Esophagus squamous epithelium (tissue), 5 donors: ENCODE data around the gene MRM2. TPM values are rescaled to one million over a fixed set of nuclear protein-coding genes. Genes with fewer than 3 reads are reported as not detected.

Experiments used
- DNase-seq: peaks from one replicate; lab custom pipeline; 2025; lab: John Stamatoyannopoulos, UW
- H3K27ac ChIP-seq, 4 donors: fragments of 200-600 bp; sonication (generic); one replicate each; pipeline ENCODE4 v1.5.1; 2016 to 2019; ENCODE audit warnings: mild to moderate bottlenecking in 1 of 4
- H3K27me3 ChIP-seq, 4 donors: fragments of 200-600 bp; sonication (generic); 1 replicate in 3 of 4; 2 replicates in 1 of 4; pipeline versions ENCODE4 v1.5.1 to v1.6.0; 2017 to 2021; ENCODE audit warnings: antibody characterized with exemption in 1 of 4
- H3K36me3 ChIP-seq, 3 donors: fragments of 200-600 bp; sonication (generic); one replicate each; pipeline ENCODE4 v1.5.1; 2016 to 2019
- H3K4me1 ChIP-seq, 3 donors: fragments of 200-600 bp; sonication (generic); one replicate each; pipeline ENCODE4 v1.5.1; 2017 to 2019
- H3K4me3 ChIP-seq, 4 donors: fragments of 200-600 bp; sonication (generic); 1 replicate in 3 of 4; 2 replicates in 1 of 4; pipeline ENCODE4 v1.5.1; 2016 to 2019; ENCODE audit warnings: mild to moderate bottlenecking in 2 of 4, moderate library complexity in 1 of 4
- H3K9me3 ChIP-seq, 3 donors: fragments of 200-600 bp; sonication (generic); one replicate each; pipeline ENCODE4 v1.5.1; 2016 to 2019
- POLR2A ChIP-seq, 4 donors: fragments of 450-650 bp; IDR thresholded peaks; one replicate each; pipeline ENCODE4 v1.6.1; 2017; ENCODE audit warnings: antibody characterized with exemption in 4 of 4, mild to moderate bottlenecking in 4 of 4, moderate library complexity in 3 of 4
- WGBS, 2 donors: methylation state at CpG; one replicate each; pipeline ENCODE4 v1.1.5; 2018; 5-methylcytosine and 5-hydroxymethylcytosine counted together
- intact Hi-C: fragments of 100-400 bp; cut with DNase I; formaldehyde crosslinking; loops from one replicate; pipeline ENCODE4 v1.15.0; 2022
- total RNA-seq, 4 donors: library from RNA; depleted of rRNA; stranded (reverse); fragments of >200 nt; gene quantifications; one replicate each; pipeline ENCODE4 v1.1.0, GENCODE V29; 2016
- TF ChIP-seq, protein P1 (sequence below), 6 experiments: fragments of 450-650 bp in 4 of 6; fragments of 200-600 bp in 2 of 6; sonication (generic) in 2 of 6; IDR thresholded peaks; one replicate each; pipeline ENCODE4 v1.5.1; 2016 to 2019; ENCODE audit warnings: antibody characterized with exemption in 6 of 6, mild to moderate bottlenecking in 4 of 6, moderate library complexity in 4 of 6
- donor health status: DM: yes; HTN: yes; CAD: no.

Gene MRM2
- total RNA-seq, 4 donors from 2014 or later: 16.8 to 31.5 (median 17.9) TPM

DNA sequence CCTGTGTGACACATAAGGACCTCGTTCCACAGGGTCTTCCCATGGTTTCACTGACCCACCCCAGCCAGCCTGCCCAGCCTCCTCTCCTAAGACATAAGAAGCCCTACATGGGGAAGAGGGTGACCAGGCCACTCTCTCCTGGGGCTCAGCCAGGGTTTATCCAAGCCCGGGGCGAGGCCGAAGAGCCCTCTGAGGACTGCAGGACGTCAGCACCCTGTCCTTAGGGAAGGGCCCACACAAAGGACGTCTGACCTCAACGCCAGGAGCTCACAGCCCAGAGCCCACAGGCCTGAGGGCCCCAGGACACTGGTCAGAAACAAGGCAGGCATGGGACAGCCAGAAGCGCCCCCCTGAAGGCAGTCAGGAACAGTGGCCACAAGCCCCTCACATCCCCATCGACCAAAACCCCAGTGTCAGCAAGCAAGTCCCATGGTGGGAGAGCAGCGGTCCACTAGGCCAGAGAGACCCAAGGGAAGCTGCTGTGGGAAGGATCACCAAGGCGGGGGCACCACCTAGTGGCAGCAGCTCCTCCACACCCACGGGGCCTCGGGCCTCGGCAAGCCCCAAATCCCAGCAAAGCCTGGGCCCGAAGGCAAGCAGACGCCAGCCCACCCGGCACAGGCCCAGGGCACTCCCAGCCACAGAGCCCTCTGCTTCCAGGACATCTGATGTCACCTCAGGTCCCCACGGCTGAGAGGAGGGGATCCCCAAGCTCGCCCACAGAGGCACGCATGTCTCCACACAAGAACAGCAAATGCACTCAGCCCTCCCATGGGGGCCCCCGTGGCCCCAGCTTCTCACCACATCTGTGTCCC is 32.7 kb downstream of the MRM2 start:
- Histone ChIP-seq H3K27me3 (no peaks in the 10 kb centered on the region), H3K36me3 (peaks cover 6 to 87% (median 25%) of the 10 kb centered on the region in 3 donors), H3K4me1 (no peaks in the 10 kb centered on the region), H3K9me3 (no peaks in the 10 kb centered on the region), H3K27ac (no peak overlapping the region), H3K4me3 (no peak overlapping the region)
- intact Hi-C loops: no loop called here
- 70 to 82% methylated on average over 2 to 4 of the region's 21 CpGs for WGBS, 2 donors
- DNase-seq: no peak
- TF ChIP-seq, protein P1, sequence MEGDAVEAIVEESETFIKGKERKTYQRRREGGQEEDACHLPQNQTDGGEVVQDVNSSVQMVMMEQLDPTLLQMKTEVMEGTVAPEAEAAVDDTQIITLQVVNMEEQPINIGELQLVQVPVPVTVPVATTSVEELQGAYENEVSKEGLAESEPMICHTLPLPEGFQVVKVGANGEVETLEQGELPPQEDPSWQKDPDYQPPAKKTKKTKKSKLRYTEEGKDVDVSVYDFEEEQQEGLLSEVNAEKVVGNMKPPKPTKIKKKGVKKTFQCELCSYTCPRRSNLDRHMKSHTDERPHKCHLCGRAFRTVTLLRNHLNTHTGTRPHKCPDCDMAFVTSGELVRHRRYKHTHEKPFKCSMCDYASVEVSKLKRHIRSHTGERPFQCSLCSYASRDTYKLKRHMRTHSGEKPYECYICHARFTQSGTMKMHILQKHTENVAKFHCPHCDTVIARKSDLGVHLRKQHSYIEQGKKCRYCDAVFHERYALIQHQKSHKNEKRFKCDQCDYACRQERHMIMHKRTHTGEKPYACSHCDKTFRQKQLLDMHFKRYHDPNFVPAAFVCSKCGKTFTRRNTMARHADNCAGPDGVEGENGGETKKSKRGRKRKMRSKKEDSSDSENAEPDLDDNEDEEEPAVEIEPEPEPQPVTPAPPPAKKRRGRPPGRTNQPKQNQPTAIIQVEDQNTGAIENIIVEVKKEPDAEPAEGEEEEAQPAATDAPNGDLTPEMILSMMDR (IDR thresholded peaks at IDR 0.05): peak; percentile 43 to 72 (median 62)
- TF ChIP-seq POLR2A (IDR thresholded peaks at IDR 0.05): no peak

GRCh38 chr7:2208712-2209111 is 33.3 kb downstream of the MRM2 start:
- no peak overlapping the region for H3K4me3 ChIP-seq
- H3K27me3 ChIP-seq: no peaks in the 10 kb centered on the region
- H3K36me3 ChIP-seq: peaks cover 6 to 87% (median 22%) of the 10 kb centered on the region in 3 donors
- intact Hi-C loops: no loop called here
- no peak overlapping the region for H3K27ac ChIP-seq
- H3K4me1 ChIP-seq: no peaks in the 10 kb centered on the region
- TF ChIP-seq POLR2A (IDR thresholded peaks at IDR 0.05): no peak
- WGBS, 2 donors: 75 to 94% methylated on average over 7 to 16 of the region's 16 CpGs
- H3K9me3 ChIP-seq: no peaks in the 10 kb centered on the region
- no peak for DNase-seq

- DNase-seq: no peak
Observed at GRCh38 chr7:2205036-2205780, 36.8 kb downstream of the MRM2 start.

DNA sequence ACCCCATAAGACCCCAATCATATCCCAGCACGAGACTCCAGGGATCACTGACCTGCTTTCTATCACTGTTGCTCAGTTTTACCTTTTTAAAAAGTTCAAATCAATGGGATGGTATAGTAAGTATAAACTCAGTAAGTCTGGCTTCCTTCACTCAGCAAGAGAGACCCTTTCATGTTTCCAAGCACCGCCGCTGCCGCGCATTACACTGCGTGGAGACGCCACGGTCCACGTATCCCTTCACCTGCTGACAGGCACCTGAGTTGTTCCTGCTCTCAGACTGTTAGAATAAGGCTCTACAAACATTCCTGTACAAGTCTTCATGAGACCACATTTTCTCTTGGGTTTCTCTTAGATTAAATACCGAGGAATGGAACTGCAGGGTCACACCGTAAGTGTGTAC is 37.6 kb downstream of the MRM2 start:
- WGBS, 2 donors: 92 to 95% methylated on average over 11 of the region's 11 CpGs
- Histone ChIP-seq H3K36me3 (peaks cover 0 to 90% (median 14%) of the 10 kb centered on the region in 3 donors), H3K4me1 (no peaks in the 10 kb centered on the region), H3K4me3 (no peak overlapping the region), H3K27me3 (no peaks in the 10 kb centered on the region), H3K9me3 (no peaks in the 10 kb centered on the region), H3K27ac (no peak overlapping the region)
- no peak for DNase-seq
- intact Hi-C loops: no loop called here
- TF ChIP-seq POLR2A (IDR thresholded peaks at IDR 0.05): no peak
- TF ChIP-seq, protein P1 (IDR thresholded peaks at IDR 0.05): no peak

More at GRCh38 chr7:2205036-2205780, 36.8 kb downstream of the MRM2 start:
- H3K4me3 ChIP-seq: no peak overlapping the region
- 80 to 88% methylated on average over 16 of the region's 16 CpGs for WGBS, 2 donors
- intact Hi-C loops: no loop called here
- H3K27me3 ChIP-seq: no peaks in the 10 kb centered on the region
- no peaks in the 10 kb centered on the region for H3K9me3 ChIP-seq
- peaks cover 0 to 85% (median 12%) of the 10 kb centered on the region in 3 donors for H3K36me3 ChIP-seq
- H3K27ac ChIP-seq: no peak overlapping the region
- TF ChIP-seq, protein P1 (IDR thresholded peaks at IDR 0.05): no peak
- no peak for TF ChIP-seq POLR2A (IDR thresholded peaks at IDR 0.05)
- H3K4me1 ChIP-seq: no peaks in the 10 kb centered on the region

- no peaks in the 10 kb centered on the region for H3K9me3 ChIP-seq
- TF ChIP-seq, protein P1 (IDR thresholded peaks at IDR 0.05): no peak
- no peak overlapping the region for H3K4me3 ChIP-seq
- H3K27ac ChIP-seq: no peak overlapping the region
- intact Hi-C loops: no loop called here
- no peaks in the 10 kb centered on the region for H3K4me1 ChIP-seq
- 62 to 79% methylated on average over 9 to 11 of the region's 13 CpGs for WGBS, 2 donors
- peaks cover 0 to 91% (median 14%) of the 10 kb centered on the region in 3 donors for H3K36me3 ChIP-seq
- no peaks in the 10 kb centered on the region for H3K27me3 ChIP-seq
- no peak for DNase-seq
Observed at GRCh38 chr7:2203766-2204300, 38.2 kb downstream of the MRM2 start.
